ENCODE measurements around the gene POFUT1. TPM values are rescaled to one million over a fixed set of nuclear protein-coding genes. Genes with fewer than 3 reads are reported as not detected.

Gene POFUT1
- total and polyA plus RNA-seq, 2 donors (not counting 3 experiments of a cell fraction or from before 2014, with no cell fraction given): 29.0 to 51.4 TPM

DNA sequence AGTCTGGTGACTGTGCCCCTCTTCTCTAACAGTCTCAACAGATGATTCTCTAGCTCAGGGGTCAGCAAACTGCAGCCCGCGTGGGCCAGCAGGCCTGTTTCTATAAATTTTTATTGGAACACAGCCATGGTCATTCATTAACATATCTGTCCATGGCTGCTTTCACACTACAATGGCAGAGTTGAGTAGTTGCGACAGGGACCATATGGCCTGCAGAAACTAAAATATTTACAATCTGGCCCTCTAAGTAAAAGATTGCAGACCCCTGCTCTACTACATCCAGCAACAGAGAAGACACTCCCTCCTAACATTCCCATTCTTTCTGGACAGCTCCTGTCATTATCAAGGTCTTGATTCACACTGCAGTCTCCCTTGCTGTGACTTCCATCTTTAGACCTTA lies 45.3 kb upstream of the POFUT1 start:
- no peak overlapping the region for H3K27ac ChIP-seq (ENCODE audit: insufficient read depth, low read depth, low read length)

DNA sequence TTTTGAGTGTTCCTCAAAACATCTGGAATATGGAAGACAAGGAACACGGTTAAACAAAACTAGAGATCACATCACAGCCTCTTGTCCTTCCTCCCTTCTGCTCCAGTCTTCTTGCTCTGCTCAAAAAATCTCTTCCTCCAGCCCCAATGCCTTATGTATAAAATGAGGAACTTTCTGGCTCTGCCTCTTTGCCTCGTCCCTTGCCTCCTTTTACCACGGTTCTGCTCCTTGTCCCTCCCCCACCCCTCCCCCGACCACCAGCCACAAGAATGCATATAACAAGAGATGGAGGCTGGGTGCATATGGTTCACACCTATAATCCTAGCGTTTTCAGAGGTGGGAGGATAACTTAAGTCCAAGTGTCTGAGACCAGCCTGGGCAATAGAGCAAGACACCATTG lies 43.7 kb upstream of the POFUT1 start:
- Histone ChIP-seq H3K36me3 (ENCODE audit: control insufficient read depth in 2 of 2, extremely low read depth in 1 of 2, insufficient read depth in 2 of 2, low read length in 2 of 2) (peaks cover 12 to 41% of the 10 kb centered on the region in 2 experiments), H3K9me3 (replicated peaks; ENCODE audit: control insufficient read depth, insufficient read depth, low read length) (no peaks in the 10 kb centered on the region), H3K27ac (ENCODE audit: insufficient read depth, low read depth, low read length) (no peak overlapping the region), H3K4me3 (replicated peaks in 1 of 3; ENCODE audit: insufficient read depth in 1 of 3, low read depth in 1 of 3, low read length in 3 of 3) (no peak overlapping the region), H4K20me1 (replicated peaks; ENCODE audit: control insufficient read depth, extremely low read depth, insufficient read depth, low read length) (no peaks in the 10 kb centered on the region), H3K27me3 (ENCODE audit: control insufficient read depth in 2 of 2, insufficient read depth in 2 of 2, low read length in 2 of 2) (no peaks in the 10 kb centered on the region), H3K79me2 (ENCODE audit: control insufficient read depth, insufficient read depth, low read length) (no peaks in the 10 kb centered on the region), H3K4me1 (ENCODE audit: control insufficient read depth, extremely low read depth, insufficient read depth, low read length) (no peaks in the 10 kb centered on the region), H2AFZ (ENCODE audit: low read depth, low read length) (no peak overlapping the region), H3K9ac (replicated peaks; ENCODE audit: extremely low read depth, insufficient read depth, low read length) (no peak overlapping the region), H3K9me1 (replicated peaks; ENCODE audit: control insufficient read depth, extremely low read depth, insufficient read depth, low read length) (no peaks in the 10 kb centered on the region), H3K4me2 (ENCODE audit: insufficient read depth, low read length) (no peak overlapping the region)
- intact Hi-C loops (cut with micrococcal nuclease) (loop anchor here (10.0 kb wide), 1 partner anchor 281 kb away; no protein-coding TSS in a partner anchor), dilution Hi-C loops (cut with MboI; ENCODE audit: extremely low pct_ligation_motif_present, low sequenced_read_pairs) (no loop called here)
- TF ChIP-seq, protein P1, sequence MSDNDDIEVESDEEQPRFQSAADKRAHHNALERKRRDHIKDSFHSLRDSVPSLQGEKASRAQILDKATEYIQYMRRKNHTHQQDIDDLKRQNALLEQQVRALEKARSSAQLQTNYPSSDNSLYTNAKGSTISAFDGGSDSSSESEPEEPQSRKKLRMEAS (IDR thresholded peaks at IDR 0.05; ENCODE audit: insufficient read depth, insufficient read length): no peak
- no peak for TF ChIP-seq GATA2 (IDR thresholded peaks at IDR 0.05; ENCODE audit: insufficient read depth, insufficient read length, low read depth, low read length)
- no peak for TF ChIP-seq MYC (IDR thresholded peaks at IDR 0.05; ENCODE audit: low read depth, low read length)
- TF ChIP-seq, protein P2, sequence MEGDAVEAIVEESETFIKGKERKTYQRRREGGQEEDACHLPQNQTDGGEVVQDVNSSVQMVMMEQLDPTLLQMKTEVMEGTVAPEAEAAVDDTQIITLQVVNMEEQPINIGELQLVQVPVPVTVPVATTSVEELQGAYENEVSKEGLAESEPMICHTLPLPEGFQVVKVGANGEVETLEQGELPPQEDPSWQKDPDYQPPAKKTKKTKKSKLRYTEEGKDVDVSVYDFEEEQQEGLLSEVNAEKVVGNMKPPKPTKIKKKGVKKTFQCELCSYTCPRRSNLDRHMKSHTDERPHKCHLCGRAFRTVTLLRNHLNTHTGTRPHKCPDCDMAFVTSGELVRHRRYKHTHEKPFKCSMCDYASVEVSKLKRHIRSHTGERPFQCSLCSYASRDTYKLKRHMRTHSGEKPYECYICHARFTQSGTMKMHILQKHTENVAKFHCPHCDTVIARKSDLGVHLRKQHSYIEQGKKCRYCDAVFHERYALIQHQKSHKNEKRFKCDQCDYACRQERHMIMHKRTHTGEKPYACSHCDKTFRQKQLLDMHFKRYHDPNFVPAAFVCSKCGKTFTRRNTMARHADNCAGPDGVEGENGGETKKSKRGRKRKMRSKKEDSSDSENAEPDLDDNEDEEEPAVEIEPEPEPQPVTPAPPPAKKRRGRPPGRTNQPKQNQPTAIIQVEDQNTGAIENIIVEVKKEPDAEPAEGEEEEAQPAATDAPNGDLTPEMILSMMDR (IDR thresholded peaks at IDR 0.05; ENCODE audit: extremely low read depth in 1 of 2, insufficient read depth in 1 of 2, low read depth in 1 of 2, low read length in 2 of 2): no peak
- no TSS peak for BruUV-seq (replicated peaks)
- FAIRE-seq (no peak), DNase-seq (ENCODE audit: low read depth, low spot score) (no peak)
- ChIA-PET CTCF (no interaction called here), POLR2A (no interaction called here)

More for the DNA sequence above, 45.3 kb upstream of the POFUT1 start:
- no peak for DNase-seq (ENCODE audit: low read depth, low spot score)
- intact Hi-C loops (cut with micrococcal nuclease): loop anchor here (10.0 kb wide), 1 partner anchor 282 kb away; no protein-coding TSS in a partner anchor
- ChIA-PET POLR2A (no interaction called here), CTCF (no interaction called here)
- H3K4me2 ChIP-seq (ENCODE audit: insufficient read depth, low read length): no peak overlapping the region
- no peaks in the 10 kb centered on the region for H3K9me1 ChIP-seq (replicated peaks; ENCODE audit: control insufficient read depth, extremely low read depth, insufficient read depth, low read length)
- H3K36me3 ChIP-seq (ENCODE audit: control insufficient read depth in 2 of 2, extremely low read depth in 1 of 2, insufficient read depth in 2 of 2, low read length in 2 of 2): peaks cover 16 to 48% of the 10 kb centered on the region in 2 experiments
- dilution Hi-C loops (cut with MboI; ENCODE audit: extremely low pct_ligation_motif_present, low sequenced_read_pairs): no loop called here
- BruUV-seq (replicated peaks): no TSS peak
- TF ChIP-seq, protein P1 (IDR thresholded peaks at IDR 0.05; ENCODE audit: insufficient read depth, insufficient read length): no peak
- TF ChIP-seq POLR2A (IDR thresholded peaks at IDR 0.05; ENCODE audit: low read depth, low read length) (no peak), GATA2 (IDR thresholded peaks at IDR 0.05; ENCODE audit: insufficient read depth, insufficient read length, low read depth, low read length) (no peak)
- no peak overlapping the region for H2AFZ ChIP-seq (ENCODE audit: low read depth, low read length)
- H3K27me3 ChIP-seq (ENCODE audit: control insufficient read depth in 2 of 2, insufficient read depth in 2 of 2, low read length in 2 of 2): no peaks in the 10 kb centered on the region
- no peaks in the 10 kb centered on the region for H4K20me1 ChIP-seq (replicated peaks; ENCODE audit: control insufficient read depth, extremely low read depth, insufficient read depth, low read length)
- no peak overlapping the region for H3K4me3 ChIP-seq (replicated peaks in 1 of 3; ENCODE audit: insufficient read depth in 1 of 3, low read depth in 1 of 3, low read length in 3 of 3)
- H3K9me3 ChIP-seq (replicated peaks; ENCODE audit: control insufficient read depth, insufficient read depth, low read length): no peaks in the 10 kb centered on the region
- H3K9ac ChIP-seq (replicated peaks; ENCODE audit: extremely low read depth, insufficient read depth, low read length): no peak overlapping the region
- H3K4me1 ChIP-seq (ENCODE audit: control insufficient read depth, extremely low read depth, insufficient read depth, low read length): no peaks in the 10 kb centered on the region
- FAIRE-seq: no peak
- no peaks in the 10 kb centered on the region for H3K79me2 ChIP-seq (ENCODE audit: control insufficient read depth, insufficient read depth, low read length)
